ENCODE results near the gene S100A6.

The S100A6 gene

DNA sequence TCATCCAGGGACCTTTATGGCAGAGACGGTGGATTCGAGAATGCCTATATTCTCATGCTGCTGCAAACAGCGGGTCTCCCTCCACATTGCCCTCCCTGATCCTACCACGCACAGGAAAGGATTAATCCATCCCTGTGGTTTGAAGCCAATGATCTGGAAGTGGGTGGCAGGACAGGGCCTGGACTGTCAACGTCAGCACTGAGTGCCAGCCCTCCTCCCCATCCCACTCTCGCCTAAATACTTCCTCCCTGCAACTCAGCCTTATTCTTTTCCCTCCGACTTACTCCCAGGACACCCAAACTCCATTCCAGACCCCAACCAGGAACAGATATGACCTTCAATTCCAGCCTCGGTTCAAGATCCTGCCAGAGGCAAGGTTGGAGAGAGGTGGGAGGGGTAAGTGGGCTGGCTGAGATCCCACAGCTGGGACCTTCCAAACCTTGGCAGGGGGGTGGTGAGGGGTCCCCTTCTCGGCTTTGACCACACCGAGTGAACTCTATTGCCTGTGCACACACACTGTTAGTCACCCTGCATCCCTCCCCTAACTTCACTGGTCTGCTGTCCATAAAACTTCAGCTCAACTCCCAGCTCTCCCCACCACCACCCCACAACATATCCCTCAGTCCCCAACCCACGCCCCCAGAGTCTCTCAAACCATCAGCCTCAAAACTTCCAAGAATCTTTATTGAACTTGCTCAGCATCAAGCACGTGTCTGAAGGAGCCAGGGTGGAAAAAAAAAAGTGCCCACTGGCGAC is 7.3 kb upstream of the S100A6 start:
- TF ChIP-seq, protein P1, sequence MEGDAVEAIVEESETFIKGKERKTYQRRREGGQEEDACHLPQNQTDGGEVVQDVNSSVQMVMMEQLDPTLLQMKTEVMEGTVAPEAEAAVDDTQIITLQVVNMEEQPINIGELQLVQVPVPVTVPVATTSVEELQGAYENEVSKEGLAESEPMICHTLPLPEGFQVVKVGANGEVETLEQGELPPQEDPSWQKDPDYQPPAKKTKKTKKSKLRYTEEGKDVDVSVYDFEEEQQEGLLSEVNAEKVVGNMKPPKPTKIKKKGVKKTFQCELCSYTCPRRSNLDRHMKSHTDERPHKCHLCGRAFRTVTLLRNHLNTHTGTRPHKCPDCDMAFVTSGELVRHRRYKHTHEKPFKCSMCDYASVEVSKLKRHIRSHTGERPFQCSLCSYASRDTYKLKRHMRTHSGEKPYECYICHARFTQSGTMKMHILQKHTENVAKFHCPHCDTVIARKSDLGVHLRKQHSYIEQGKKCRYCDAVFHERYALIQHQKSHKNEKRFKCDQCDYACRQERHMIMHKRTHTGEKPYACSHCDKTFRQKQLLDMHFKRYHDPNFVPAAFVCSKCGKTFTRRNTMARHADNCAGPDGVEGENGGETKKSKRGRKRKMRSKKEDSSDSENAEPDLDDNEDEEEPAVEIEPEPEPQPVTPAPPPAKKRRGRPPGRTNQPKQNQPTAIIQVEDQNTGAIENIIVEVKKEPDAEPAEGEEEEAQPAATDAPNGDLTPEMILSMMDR (IDR thresholded peaks at IDR 0.05; ENCODE audit: borderline replicate concordance, insufficient read depth, low read depth, low read length) = no peak
- no peak overlapping the region for H3K4me3 ChIP-seq (ENCODE audit: low read depth, low read length)

DNA sequence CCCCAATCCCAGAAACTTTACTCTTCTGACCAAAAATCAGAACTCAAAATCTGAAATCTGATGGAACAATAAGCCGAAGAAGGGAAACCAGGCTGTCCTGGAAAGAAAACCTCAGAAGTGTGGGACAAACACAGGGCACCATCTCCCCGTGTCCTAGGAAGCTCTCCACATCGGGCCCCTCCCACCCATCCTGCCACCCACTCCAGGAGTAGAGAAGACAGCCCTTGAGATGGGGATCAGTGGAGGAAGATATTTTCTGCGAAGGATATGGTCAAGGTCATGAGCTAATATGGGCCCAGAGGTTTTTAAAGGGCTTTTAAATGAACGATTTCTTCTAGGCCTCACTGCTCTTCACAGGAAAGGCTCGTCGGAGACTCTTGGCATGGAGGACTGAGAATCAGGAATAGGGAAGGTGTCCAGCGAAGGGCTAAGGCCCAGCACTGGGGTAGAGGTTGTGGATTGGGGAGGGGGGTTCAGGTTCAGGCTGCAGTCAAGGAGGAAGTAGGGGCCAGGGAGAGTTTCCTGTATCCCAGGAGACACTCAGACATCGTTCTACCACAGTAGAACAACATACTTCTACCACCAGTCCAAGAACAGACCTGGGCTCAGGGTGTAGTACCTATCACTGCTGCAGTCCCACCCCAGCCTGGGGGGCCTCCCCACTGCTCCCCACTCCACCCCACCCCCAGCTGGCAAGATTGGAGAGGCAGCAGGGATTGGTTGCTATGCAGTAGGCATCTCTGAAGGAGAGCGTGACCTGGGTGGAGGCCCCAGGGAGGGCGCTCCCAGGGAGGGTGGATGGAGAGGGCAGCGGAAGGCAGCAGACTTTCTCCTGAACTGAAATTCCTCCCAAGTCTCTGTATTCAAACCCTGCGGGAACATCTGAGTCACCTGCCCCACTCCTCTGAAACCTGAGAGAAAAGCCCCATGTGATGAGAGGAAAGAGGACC is 6.1 kb upstream of the S100A6 start:
- H3K4me3 ChIP-seq (ENCODE audit: low read depth, low read length) = no peak overlapping the region
- TF ChIP-seq, protein P1 (IDR thresholded peaks at IDR 0.05; ENCODE audit: borderline replicate concordance, insufficient read depth, low read depth, low read length) = no peak

- TF ChIP-seq, protein P1 (IDR thresholded peaks at IDR 0.05; ENCODE audit: borderline replicate concordance, insufficient read depth, low read depth, low read length) = no peak
- H3K4me3 ChIP-seq (ENCODE audit: low read depth, low read length) = no peak within 1 kb of the TSS
Observed at GRCh38 chr1:153540394-153541361, 4.9 kb upstream of the S100A6 start, which contains the start of gene S100A5. Gene S100A5 (minus strand): TSS chr1:153540934. CDS start chr1:153540191, 743 bp downstream.

GRCh38 chr1:153539395-153540093 is 3.8 kb upstream of the S100A6 start:
- H3K4me3 ChIP-seq (ENCODE audit: low read depth, low read length) = no peak overlapping the region
- TF ChIP-seq, protein P1 (IDR thresholded peaks at IDR 0.05; ENCODE audit: borderline replicate concordance, insufficient read depth, low read depth, low read length) = no peak

DNA sequence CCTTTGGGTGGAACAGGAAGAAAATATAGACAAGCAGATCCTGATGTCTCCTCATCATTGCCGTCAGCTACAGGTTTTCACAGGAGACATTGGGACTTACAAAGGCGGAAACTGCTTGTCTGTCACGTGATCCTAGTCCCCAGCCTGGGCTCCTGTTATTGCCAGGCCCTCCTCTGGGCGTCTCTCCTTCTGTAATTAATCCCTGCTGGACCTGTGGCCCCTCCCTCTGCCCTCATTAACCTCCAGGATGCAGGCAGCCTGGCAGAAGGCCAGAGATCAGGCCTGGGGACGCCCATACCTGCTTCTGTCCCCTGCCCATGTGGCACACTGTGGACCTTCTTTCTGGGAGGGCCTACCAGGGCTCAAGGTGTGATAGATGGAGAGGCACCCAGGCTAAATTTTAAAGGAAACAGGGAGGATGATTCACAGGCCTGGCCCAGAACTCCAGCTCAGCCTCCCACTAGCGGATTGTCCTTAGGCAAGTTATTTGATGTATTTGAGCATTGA is 2.6 kb upstream of the S100A6 start:
- TF ChIP-seq, protein P1 (IDR thresholded peaks at IDR 0.05; ENCODE audit: borderline replicate concordance, insufficient read depth, low read depth, low read length) = no peak
- no peak overlapping the region for H3K4me3 ChIP-seq (ENCODE audit: low read depth, low read length)

DNA sequence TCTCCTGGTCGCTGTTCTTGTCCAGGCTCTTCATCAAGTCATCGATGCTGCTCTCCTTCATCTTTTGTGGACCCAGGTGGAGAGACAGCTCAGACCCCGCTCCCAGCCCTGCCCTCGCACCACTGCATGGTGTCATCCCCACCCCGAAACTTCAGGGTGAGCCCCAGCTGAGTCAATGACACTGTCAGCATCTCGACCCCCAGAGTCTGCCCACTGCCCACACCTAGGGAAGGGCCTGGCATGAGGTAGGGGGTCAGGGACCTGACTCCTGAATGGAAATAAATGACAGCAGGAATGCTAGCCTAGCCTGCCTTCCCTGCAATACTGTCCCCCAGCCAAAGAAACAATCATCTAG is 1.6 kb upstream of the S100A6 start:
- TF ChIP-seq, protein P1 (IDR thresholded peaks at IDR 0.05; ENCODE audit: borderline replicate concordance, insufficient read depth, low read depth, low read length) = no peak
- H3K4me3 ChIP-seq (ENCODE audit: low read depth, low read length) = no peak overlapping the region
